Ovary (tissue), 3 donors: Measurements from ENCODE around the gene SH3PXD2A.

Experiments
- POLR2A ChIP-seq: fragments of 450-650 bp; IDR thresholded peaks from one replicate; pipeline ENCODE4 v1.6.1; 2017; ENCODE audit warnings: antibody characterized with exemption, mild to moderate bottlenecking, moderate library complexity
- TF ChIP-seq, protein P1 (sequence below), 3 donors: fragments of 450-650 bp in 2 of 3; fragments of 200-600 bp in 1 of 3; IDR thresholded peaks; one replicate each; pipeline versions ENCODE4 v1.5.1 to v1.8.0; 2016 to 2022; ENCODE audit warnings: antibody characterized with exemption in 3 of 3, mild to moderate bottlenecking in 1 of 3
- donor health status: DM: no; HTN: no; CAD: no.

DNA sequence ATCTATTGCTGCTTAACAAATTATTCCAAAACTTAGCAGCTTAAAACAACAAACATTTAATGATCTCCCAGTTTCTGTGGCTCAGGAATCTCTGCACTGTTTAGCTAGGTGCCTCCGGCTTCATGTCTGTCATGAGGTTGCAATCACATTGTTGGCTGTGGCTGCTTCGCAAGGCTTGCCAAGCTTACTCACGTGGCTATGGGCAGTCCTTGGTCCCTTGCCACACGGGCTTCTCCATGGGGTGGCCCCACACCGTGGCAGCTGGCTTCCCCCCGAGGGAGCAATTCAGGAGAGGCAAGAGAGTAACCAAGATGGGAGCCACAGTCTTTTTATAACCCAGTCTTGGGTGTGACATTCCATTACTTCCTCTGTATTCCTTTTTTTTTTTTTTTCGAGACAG is 294.5 kb downstream of the SH3PXD2A start:
- TF ChIP-seq POLR2A = no peak
- TF ChIP-seq, protein P1, sequence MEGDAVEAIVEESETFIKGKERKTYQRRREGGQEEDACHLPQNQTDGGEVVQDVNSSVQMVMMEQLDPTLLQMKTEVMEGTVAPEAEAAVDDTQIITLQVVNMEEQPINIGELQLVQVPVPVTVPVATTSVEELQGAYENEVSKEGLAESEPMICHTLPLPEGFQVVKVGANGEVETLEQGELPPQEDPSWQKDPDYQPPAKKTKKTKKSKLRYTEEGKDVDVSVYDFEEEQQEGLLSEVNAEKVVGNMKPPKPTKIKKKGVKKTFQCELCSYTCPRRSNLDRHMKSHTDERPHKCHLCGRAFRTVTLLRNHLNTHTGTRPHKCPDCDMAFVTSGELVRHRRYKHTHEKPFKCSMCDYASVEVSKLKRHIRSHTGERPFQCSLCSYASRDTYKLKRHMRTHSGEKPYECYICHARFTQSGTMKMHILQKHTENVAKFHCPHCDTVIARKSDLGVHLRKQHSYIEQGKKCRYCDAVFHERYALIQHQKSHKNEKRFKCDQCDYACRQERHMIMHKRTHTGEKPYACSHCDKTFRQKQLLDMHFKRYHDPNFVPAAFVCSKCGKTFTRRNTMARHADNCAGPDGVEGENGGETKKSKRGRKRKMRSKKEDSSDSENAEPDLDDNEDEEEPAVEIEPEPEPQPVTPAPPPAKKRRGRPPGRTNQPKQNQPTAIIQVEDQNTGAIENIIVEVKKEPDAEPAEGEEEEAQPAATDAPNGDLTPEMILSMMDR (IDR thresholded peaks at IDR 0.05) = no peak
